Stimulated activated CD8-positive, alpha-beta memory T cell treated with anti-CD3 and anti-CD28 coated beads, Interleukin-7, amount 100 ng/mL, for 24 hours (primary cell): ENCODE data around the gene RSPO3.
"Not testable (repeated sequence)": the region's sequence is repeated elsewhere in the genome, so short reads cannot be mapped to it uniquely, and the experiment has no call there.

ENCODE experiments used
- DNase-seq: peaks from one replicate; pipeline ENCODE4 v3.0.0-alpha.2; 2020; ENCODE audit warnings: low read depth

The RSPO3 gene

DNA sequence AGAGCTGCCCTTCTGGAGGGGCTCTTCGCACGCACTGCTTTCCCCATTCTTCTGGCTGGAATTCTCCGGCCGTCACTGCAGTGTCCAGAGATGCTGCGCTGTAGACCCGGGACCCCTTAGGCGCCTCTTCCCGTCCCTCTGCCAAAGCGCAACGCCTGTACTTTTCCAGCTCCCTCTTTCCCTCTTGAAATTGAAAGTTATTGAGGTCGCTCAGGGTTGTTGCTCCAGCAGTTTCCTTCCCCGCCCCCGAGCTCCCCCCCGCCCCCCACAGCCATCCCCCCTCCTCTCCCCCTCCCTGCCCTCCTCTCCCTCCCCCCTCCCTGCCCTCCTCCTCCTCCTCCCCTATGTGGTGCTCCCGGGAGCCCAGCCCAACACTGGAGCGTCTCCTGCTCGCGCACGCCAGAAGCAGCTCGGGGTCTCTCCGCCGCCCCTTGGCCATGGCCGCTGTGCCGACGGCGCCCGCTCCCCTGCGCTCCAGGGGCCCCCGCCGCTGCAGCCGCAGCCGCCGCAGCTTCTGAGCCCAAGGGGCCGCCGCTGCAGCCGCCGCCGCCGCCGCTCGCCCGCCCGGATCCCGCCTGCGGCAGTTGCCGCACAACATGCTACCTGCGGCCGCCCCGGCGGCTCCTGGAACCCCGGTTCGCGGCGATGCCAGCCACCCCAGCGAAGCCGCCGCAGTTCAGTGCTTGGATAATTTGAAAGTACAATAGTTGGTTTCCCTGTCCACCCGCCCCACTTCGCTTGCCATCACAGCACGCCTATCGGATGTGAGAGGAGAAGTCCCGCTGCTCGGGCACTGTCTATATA, at the start of gene RSPO3:
TSS of gene RSPO3 (plus strand) at position 374 of the 804 bp plus-strand sequence. CDS start 522 bp downstream, outside the sequence.
- no peak for DNase-seq

DNA sequence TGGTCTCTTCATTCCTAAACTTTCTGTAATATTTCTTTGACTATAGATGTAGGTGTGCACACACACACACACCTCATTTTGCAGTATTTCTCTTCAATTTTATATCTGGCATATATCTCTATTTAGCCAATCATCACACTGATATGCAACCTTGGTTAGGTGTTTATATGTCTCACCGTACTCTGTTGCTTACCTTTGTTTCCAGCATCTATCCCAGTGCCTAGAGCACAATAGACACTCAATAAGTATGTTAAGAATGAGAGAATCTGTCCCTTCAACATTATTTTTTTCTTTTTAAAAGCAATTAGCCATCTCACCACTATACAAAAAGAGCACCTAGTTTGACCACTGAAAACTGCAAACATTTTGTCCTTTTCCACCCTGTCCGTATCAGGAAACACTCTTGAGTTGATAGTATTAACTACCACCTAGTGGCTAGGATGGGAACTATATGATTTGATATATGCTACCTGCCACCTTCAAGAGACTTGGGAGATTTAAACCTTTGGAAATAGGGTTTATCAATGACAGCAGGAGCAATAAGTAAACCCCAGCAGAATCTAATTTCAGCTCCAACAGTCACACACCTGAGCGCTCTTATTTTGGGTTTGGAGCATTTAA, 48.7 kb upstream of the RSPO3 start:
- no peak for DNase-seq

GRCh38 chr6:127073222-127073621, 45.2 kb upstream of the RSPO3 start:
- no peak for DNase-seq

- DNase-seq = no peak
Measured at GRCh38 chr6:127076466-127076865, 42.0 kb upstream of the RSPO3 start.

- DNase-seq = no peak
Measured at GRCh38 chr6:127077886-127078285, 40.6 kb upstream of the RSPO3 start.

DNA sequence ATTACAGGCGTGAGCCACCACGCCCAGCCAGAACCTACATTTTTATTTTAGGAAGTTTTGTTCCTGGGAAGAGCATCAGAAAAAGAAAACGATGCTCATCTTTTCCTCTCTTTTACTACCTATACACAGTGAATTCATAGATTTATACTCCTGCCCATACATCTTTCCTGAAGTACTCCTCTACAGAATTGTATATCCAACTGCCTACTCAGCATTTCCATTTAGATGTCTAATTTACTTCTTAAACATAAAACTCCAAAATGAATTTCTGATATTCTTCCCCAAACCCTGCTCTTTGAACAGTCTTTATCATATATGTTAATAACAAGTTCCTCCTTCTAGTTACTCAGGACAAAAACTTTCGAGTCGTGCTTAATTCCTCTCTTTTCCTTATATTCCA, 39.8 kb upstream of the RSPO3 start:
- no peak for DNase-seq

DNA sequence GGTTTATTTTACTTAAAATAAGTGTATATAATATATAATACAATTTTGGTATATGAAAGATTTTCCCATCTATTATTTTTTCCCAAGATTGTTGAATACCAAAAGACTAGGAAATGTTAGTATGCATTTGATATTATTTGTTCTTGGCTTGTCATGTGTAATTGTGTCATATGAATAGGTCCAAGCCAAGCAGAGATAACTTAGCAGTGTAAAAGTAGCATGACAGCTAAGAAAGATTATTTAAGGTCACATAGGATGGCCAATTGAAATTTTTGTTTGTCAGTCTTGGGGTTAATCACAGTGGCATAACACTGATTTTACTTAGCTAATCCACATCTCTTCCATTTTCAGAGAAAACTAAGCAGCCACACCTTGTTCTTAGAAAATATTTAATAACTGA, 38.8 kb upstream of the RSPO3 start:
- no peak for DNase-seq

- DNase-seq = no peak
Measured at GRCh38 chr6:127080081-127080480, 38.4 kb upstream of the RSPO3 start.

GRCh38 chr6:127083231-127083962, 35.1 kb upstream of the RSPO3 start:
- DNase-seq = no peak

GRCh38 chr6:127083963-127084310, 34.5 kb upstream of the RSPO3 start:
- no peak for DNase-seq

DNA sequence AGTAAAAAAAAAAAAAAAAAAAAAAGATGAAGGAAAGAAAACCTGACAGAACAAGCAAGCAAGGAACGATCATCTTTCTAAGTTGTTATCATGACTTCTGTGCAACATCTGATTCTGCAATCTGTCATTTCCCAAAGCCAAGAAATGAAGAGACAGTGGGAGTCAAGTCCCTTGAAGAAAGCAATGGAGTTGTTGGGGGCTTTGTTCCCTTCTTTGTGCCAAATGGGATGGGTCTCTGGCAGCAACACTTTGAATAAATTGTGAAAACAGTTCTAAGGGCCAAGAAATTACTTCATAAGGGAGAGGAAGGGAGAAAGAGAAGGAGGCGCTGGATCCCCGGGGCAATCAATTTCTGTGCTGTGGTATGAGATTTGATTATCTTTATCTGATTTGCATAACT, 33.3 kb upstream of the RSPO3 start:
- no peak for DNase-seq

- no peak for DNase-seq
Measured at GRCh38 chr6:127090051-127090450, 28.4 kb upstream of the RSPO3 start.

GRCh38 chr6:127092466-127092865, 26.0 kb upstream of the RSPO3 start:
- DNase-seq = no peak

GRCh38 chr6:127094791-127095190, 23.7 kb upstream of the RSPO3 start:
- no peak for DNase-seq

DNA sequence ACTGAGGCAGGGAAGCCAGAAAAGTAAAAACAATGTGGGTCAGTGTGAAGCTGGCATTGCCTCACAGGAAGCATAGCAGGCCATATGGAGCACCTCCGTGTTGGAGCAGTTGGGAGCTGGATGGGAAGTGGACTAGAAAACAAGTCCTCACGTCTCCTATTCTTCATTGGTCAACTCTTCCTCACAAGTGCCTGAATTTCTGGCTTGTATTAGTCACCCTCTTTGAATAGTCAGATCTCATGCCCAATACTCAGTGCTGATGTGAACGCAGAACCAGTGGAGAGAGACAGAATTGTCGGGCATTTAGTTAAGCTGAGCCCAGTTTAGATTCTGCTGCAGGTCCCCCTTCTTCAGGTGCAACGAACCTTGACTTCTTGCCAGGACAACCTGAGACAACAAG, 22.3 kb upstream of the RSPO3 start:
- no peak for DNase-seq

DNA sequence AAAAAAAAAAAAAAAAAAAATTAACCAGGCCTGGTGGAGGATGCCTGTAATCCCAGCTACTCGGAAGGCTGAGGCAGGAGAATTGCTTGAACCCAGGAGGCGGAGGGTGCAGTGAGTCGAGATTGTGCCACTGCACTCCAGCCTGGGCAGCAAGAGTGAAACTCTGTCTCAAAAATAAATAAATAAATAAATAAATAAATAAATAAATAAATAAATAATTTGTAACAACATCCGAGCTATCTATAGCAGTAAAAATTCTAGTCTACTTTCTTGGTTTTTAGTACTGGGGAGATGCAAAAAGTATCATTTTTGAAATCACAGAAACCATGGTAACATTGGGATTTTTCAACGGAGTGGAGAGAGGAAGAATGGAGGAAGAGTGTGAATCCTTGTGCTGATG, 21.0 kb upstream of the RSPO3 start:
- not testable (repeated sequence) for DNase-seq

GRCh38 chr6:127100510-127101140, 17.8 kb upstream of the RSPO3 start:
- no peak for DNase-seq

DNA sequence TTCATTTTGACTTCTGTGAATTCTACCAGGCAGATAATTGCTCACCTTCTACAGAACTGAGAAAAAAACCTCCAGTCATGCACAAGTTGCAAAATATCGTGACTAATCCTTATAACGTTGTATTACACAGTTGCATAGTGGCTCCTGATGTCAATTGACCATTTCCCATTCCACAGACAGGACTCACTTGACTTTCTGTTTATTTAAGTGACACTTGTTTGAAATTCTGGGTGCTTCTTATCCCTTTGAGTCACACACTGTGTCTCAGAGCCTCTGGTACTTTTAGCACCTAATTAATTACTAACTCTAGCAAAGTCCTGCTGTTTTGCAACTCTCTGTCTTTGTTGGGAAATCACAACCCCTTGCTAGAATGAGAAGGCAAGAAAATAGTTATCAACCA, 16.2 kb upstream of the RSPO3 start:
- no peak for DNase-seq

GRCh38 chr6:127102859-127103258, 15.6 kb upstream of the RSPO3 start:
- no peak for DNase-seq

- DNase-seq = no peak
Measured at GRCh38 chr6:127103482-127103881, 15.0 kb upstream of the RSPO3 start.

GRCh38 chr6:127107916-127108315, 10.6 kb upstream of the RSPO3 start:
- DNase-seq = no peak

DNA sequence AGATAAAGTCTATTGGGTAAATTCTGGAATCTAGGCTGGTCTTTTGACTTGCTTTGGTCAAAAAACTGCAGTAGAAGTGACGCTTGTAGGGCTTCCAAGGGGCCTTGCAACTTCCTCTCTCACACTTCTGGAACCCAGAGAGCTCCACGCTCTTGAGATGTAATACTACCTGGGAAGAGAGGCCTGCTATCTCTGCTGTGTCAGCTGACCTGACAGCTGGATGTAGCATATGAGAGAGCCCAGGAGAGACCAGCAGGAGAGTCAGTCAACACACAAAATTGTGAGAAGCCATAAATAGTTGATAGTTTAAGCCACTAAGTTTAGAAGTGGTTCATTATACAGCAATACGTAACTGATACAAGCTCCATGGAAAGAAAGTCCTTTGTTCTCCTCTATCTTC, 7.8 kb upstream of the RSPO3 start:
- no peak for DNase-seq

GRCh38 chr6:127111526-127111925, 6.9 kb upstream of the RSPO3 start:
- no peak for DNase-seq
